T-cell (primary cell): Measurements from ENCODE around the gene CCDC91. TPM values are rescaled to one million over a fixed set of nuclear protein-coding genes. Genes with fewer than 3 reads are reported as not detected.

Experiments
- ATAC-seq, 4 experiments: fragments of 200-7000 bp in 3 of 4; fragments of 150-1000 bp in 1 of 4; cut with Tn5 transposase; replicated peaks in 1 of 4; 1 replicate in 3 of 4; 2 replicates in 1 of 4; pipeline ENCODE4 v1.10.0; 2021; ENCODE audit warnings: moderate library complexity in 3 of 4, mild to moderate bottlenecking in 2 of 4, moderate number of reproducible peaks in 1 of 4
- CTCF ChIA-PET, 2 donors: fragments of 300-600 bp; sonication (Branson Sonifier 250); formaldehyde crosslinking; loops; one replicate each; lab custom pipeline; 2022; ENCODE audit warnings: antibody characterized with exemption in 2 of 2; lab: Charles Lee
- POLR2A ChIA-PET, 2 donors: fragments of 300-600 bp; sonication (Branson Sonifier 250); formaldehyde crosslinking; loops; one replicate each; lab custom pipeline; 2022; ENCODE audit warnings: antibody characterized with exemption in 2 of 2; lab: Charles Lee
- DNase-seq, 35 experiments: peaks; one replicate each; pipeline versions ENCODE4 v3.0.0 to v3.0.0-alpha.2; 2013 to 2023
- H3K27ac ChIP-seq: one replicate; pipeline ENCODE4 v1.5.1; 2013; ENCODE audit warnings: low read length
- H3K27me3 ChIP-seq, 2 experiments: replicated peaks in 1 of 2; 1 replicate in 1 of 2; 2 replicates in 1 of 2; pipeline versions ENCODE4 v1.6.1 to v1.7.0; 2013; ENCODE audit warnings: low read length in 1 of 2, mixed read lengths in 1 of 2; ENCODE audit not compliant: control insufficient read depth in 2 of 2, insufficient read depth in 2 of 2; ENCODE audit errors: extremely low read depth in 1 of 2
- H3K36me3 ChIP-seq, 2 donors: 1 replicate in 1 of 2; 2 replicates in 1 of 2; pipeline versions ENCODE4 v1.6.1 to v1.7.0; 2013; ENCODE audit warnings: low read length in 1 of 2; ENCODE audit not compliant: control insufficient read depth in 2 of 2, insufficient read depth in 1 of 2; ENCODE audit errors: extremely low read depth in 1 of 2
- H3K4me1 ChIP-seq, 2 experiments: 1 replicate in 1 of 2; 2 replicates in 1 of 2; pipeline versions ENCODE4 v1.6.1 to v1.7.0; 2013; ENCODE audit warnings: low read length in 2 of 2, mixed read lengths in 1 of 2; ENCODE audit not compliant: insufficient read depth in 2 of 2, control insufficient read depth in 1 of 2; ENCODE audit errors: extremely low read depth in 1 of 2
- H3K4me3 ChIP-seq, 2 donors: 1 replicate in 1 of 2; 2 replicates in 1 of 2; pipeline versions ENCODE4 v1.5.1 to v1.7.0; 2013; ENCODE audit warnings: mild to moderate bottlenecking in 2 of 2, low read length in 1 of 2, moderate library complexity in 1 of 2; ENCODE audit not compliant: control insufficient read depth in 1 of 2; ENCODE audit errors: extremely low read depth in 1 of 2
- H3K9me3 ChIP-seq: 2 replicates; pipeline ENCODE4 v1.7.0; 2013
- H3K27ac Mint-ChIP-seq, 2 donors: one replicate each; pipeline ENCODE4 v1.8.0; 2020 to 2021; ENCODE audit warnings: mild to moderate bottlenecking in 2 of 2, mixed read lengths in 2 of 2
- H3K27me3 Mint-ChIP-seq, 2 donors: one replicate each; pipeline ENCODE4 v1.8.0; 2021 to 2022; ENCODE audit warnings: mixed read lengths in 2 of 2
- H3K36me3 Mint-ChIP-seq: one replicate; pipeline ENCODE4 v1.8.0; 2021; ENCODE audit warnings: mixed read lengths
- H3K4me1 Mint-ChIP-seq, 3 donors: one replicate each; pipeline ENCODE4 v1.8.0; 2020 to 2022; ENCODE audit warnings: mixed read lengths in 3 of 3, mild to moderate bottlenecking in 1 of 3
- H3K4me3 Mint-ChIP-seq, 3 donors: one replicate each; pipeline ENCODE4 v1.8.0; 2020 to 2022; ENCODE audit warnings: mild to moderate bottlenecking in 3 of 3, mixed read lengths in 3 of 3, moderate library complexity in 3 of 3
- H3K9me3 Mint-ChIP-seq, 3 donors: one replicate each; pipeline ENCODE4 v1.8.0; 2020 to 2022; ENCODE audit warnings: mixed read lengths in 3 of 3
- WGBS: methylation state at CpG from one replicate; pipeline ENCODE4 v1.1.5; 2013; ENCODE audit warnings: missing lambda C conversion rate; ENCODE audit not compliant: insufficient coverage; 5-methylcytosine and 5-hydroxymethylcytosine counted together
- total RNA-seq, 35 experiments: library from RNA in 6 of 35; stranded (reverse) in 6 of 35; fragments of 120-200 nt in 1 of 35; gene quantifications; one replicate each; pipeline versions ENCODE4 v1.2.1 to v1.2.4 and lab custom pipeline; 2013 to 2026

CCDC91 gene
- total RNA-seq, 5 donors from 2014 or later (not counting 1 experiment from before 2014, with no cell fraction given) = 65.7 to 73.0 (median 68.7) TPM

DNA sequence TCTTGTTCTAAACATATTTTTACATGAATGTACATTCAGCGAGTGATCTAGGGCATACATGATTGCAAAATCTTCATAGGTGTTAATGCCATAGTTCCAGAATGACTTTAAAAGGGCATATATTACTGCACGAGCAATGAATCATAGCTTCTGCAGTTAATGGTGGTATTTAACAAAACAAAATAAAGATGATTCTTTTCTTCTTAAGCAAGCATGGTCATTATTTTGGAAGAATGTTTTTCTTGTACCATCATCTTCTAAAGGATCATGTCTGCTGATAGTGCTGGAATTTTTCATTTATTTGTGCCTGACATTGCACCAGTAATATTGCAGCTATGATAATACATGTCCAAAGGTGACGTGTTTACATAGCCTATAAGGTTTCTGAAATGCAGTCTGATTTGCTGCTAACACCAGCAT lies 388.6 kb downstream of the CCDC91 start:
- no peak overlapping the region for H3K4me3 ChIP-seq
- Mint-ChIP-seq H3K4me3 (no peak overlapping the region), H3K36me3 (peaks cover 6% of the 10 kb centered on the region), H3K27me3 (no peaks in the 10 kb centered on the region), H3K9me3 (peaks cover 0 to 5% (median 0%) of the 10 kb centered on the region in 3 donors), H3K4me1 (peaks cover 0 to 7% (median 2%) of the 10 kb centered on the region in 3 donors), H3K27ac (no peak overlapping the region)
- CTCF ChIA-PET = no interaction called here
- H3K27me3 ChIP-seq = no peaks in the 10 kb centered on the region
- no peaks in the 10 kb centered on the region for H3K36me3 ChIP-seq
- DNase-seq (no peak), ATAC-seq (no peak)
- H3K27ac ChIP-seq = no peak overlapping the region
- WGBS = no CpG with 5 or more reads among the region's 3 CpGs
- H3K9me3 ChIP-seq = no peaks in the 10 kb centered on the region
- H3K4me1 ChIP-seq = no peaks in the 10 kb centered on the region
- POLR2A ChIA-PET = no interaction called here

DNA sequence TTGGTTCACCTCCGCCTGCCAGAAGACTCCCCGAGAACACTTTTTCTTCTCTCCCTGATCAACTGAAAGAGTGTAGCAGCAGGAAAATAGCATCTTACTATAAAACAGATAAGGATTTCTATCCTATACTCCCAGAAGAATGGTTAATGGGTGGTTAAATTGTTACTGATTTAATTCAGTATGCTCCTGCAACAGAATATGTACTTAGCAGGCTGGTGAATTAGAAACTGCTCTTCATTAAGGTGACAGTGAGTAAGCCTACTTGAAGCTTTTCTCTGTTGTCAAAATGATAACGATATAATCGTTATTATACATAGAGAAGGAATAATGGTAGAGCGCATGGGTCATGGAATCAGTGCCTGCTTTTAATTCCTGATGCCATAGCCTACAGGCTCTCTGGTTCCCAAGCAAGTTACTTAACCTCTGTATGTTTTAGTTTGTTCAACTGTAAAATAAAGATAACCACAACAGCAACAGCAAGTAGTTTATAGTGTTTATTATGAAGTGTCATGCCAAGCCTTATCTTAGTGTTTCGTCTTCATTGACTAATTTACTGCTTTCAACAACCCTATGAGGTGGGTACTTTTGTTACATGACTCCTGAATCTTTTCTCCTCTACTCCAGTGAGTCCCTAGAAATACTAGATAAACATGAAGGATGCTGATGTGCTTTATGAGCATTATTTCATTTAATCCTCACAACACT lies 392.6 kb downstream of the CCDC91 start:
- ATAC-seq = no peak
- Mint-ChIP-seq H3K36me3 (no peaks in the 10 kb centered on the region), H3K4me3 (no peak overlapping the region), H3K27ac (no peak overlapping the region), H3K9me3 (peaks cover 0 to 5% (median 0%) of the 10 kb centered on the region in 3 donors), H3K27me3 (no peaks in the 10 kb centered on the region), H3K4me1 (peaks cover 0 to 7% (median 2%) of the 10 kb centered on the region in 3 donors)
- ChIA-PET CTCF (interaction anchor here in 1 of 2 donors (0.7 kb wide), 1 partner anchor 19 kb away, joined by 3 read pairs; no protein-coding TSS in a partner anchor), POLR2A (no interaction called here)
- WGBS = 100% methylated on average over 2 of the region's 6 CpGs
- H3K36me3 ChIP-seq = no peaks in the 10 kb centered on the region
- no peaks in the 10 kb centered on the region for H3K4me1 ChIP-seq
- no peak for DNase-seq
- no peaks in the 10 kb centered on the region for H3K27me3 ChIP-seq
- H3K9me3 ChIP-seq = no peaks in the 10 kb centered on the region
- no peak overlapping the region for H3K4me3 ChIP-seq
- H3K27ac ChIP-seq = no peak overlapping the region

DNA sequence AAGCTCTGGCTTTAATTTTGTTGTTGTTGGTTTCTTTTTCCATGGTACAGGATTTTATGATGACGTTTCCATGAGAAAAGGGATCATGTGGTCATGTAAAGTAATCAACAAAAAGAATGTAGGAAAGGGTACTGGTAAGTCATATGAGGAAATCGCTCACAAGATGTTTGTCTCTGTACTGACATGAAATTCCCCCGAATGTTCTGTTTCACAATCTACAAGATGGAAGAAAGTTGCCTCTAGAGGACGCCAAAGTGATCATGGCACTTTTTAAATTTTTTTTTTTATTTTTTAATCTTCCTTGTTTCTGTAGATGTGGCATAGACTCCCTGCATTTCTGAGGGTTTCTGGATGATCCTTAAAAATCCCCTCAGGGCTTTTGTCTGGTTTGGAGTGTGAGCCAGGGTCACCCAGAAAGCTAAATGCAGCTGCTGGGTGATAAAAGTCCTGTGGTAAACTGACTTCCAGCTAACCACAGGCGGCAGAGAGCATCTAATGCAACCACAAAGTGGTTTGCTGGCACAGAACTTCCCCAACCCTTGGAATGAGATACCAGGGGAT lies 393.5 kb downstream of the CCDC91 start:
- ChIA-PET POLR2A (no interaction called here), CTCF (no interaction called here)
- ATAC-seq (no peak), DNase-seq (no peak)
- Histone ChIP-seq H3K27me3 (no peaks in the 10 kb centered on the region), H3K4me1 (no peaks in the 10 kb centered on the region), H3K9me3 (no peaks in the 10 kb centered on the region), H3K27ac (no peak overlapping the region), H3K4me3 (no peak overlapping the region), H3K36me3 (no peaks in the 10 kb centered on the region)
- H3K27me3 Mint-ChIP-seq = no peaks in the 10 kb centered on the region
- peaks cover 0 to 7% (median 2%) of the 10 kb centered on the region in 3 donors for H3K4me1 Mint-ChIP-seq
- no peaks in the 10 kb centered on the region for H3K36me3 Mint-ChIP-seq
- peaks cover 0 to 5% (median 0%) of the 10 kb centered on the region in 3 donors for H3K9me3 Mint-ChIP-seq
- 67% methylated on average over 2 of the region's 5 CpGs for WGBS
- H3K27ac Mint-ChIP-seq = no peak overlapping the region
- H3K4me3 Mint-ChIP-seq = no peak overlapping the region

DNA sequence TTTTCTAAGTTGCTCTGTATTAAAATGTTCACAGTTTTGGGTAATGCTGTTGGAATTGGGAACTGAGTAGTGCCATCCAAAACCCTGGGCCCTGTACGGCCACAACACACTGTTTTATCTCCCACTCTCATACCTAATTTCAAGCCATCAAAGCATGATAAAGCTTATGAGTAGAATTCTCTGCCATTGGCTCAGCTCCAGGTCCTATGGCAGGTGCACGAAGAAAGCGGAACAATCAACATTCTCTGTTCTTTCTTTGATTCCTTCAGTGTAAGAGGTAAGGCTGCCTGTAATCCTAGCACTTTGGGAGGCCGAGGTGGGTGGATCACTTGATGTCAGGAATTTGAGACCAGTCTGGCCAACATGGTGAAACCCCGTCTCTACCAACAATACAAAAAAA lies 394.9 kb downstream of the CCDC91 start:
- peaks cover 0 to 6% (median 2%) of the 10 kb centered on the region in 3 donors for H3K9me3 Mint-ChIP-seq
- ChIA-PET CTCF (no interaction called here), POLR2A (no interaction called here)
- Histone ChIP-seq H3K27me3 (no peaks in the 10 kb centered on the region), H3K9me3 (no peaks in the 10 kb centered on the region), H3K27ac (no peak overlapping the region), H3K36me3 (no peaks in the 10 kb centered on the region), H3K4me1 (no peaks in the 10 kb centered on the region), H3K4me3 (no peak overlapping the region)
- H3K36me3 Mint-ChIP-seq = no peaks in the 10 kb centered on the region
- no peak overlapping the region for H3K27ac Mint-ChIP-seq
- H3K27me3 Mint-ChIP-seq = no peaks in the 10 kb centered on the region
- H3K4me3 Mint-ChIP-seq = no peak overlapping the region
- no peak for DNase-seq
- peaks cover 0 to 7% (median 2%) of the 10 kb centered on the region in 3 donors for H3K4me1 Mint-ChIP-seq
- no peak for ATAC-seq
- no CpG with 5 or more reads among the region's 5 CpGs for WGBS

GRCh38 chr12:28586481-28586880 lies 396.2 kb downstream of the CCDC91 start:
- WGBS = 100% methylated on average over 2 of the region's 3 CpGs
- Histone ChIP-seq H3K27me3 (no peaks in the 10 kb centered on the region), H3K36me3 (no peaks in the 10 kb centered on the region), H3K27ac (no peak overlapping the region), H3K4me3 (no peak overlapping the region), H3K9me3 (no peaks in the 10 kb centered on the region), H3K4me1 (no peaks in the 10 kb centered on the region)
- H3K9me3 Mint-ChIP-seq = peaks cover 0 to 16% (median 6%) of the 10 kb centered on the region in 3 donors
- no peak overlapping the region for H3K27ac Mint-ChIP-seq
- ChIA-PET CTCF (no interaction called here), POLR2A (no interaction called here)
- peaks cover 0 to 7% (median 2%) of the 10 kb centered on the region in 3 donors for H3K4me1 Mint-ChIP-seq
- no peak for DNase-seq
- ATAC-seq = no peak
- H3K27me3 Mint-ChIP-seq = no peaks in the 10 kb centered on the region
- no peak overlapping the region for H3K4me3 Mint-ChIP-seq
- H3K36me3 Mint-ChIP-seq = no peaks in the 10 kb centered on the region

GRCh38 chr12:28591831-28592230 lies 401.6 kb downstream of the CCDC91 start:
- no peaks in the 10 kb centered on the region for H3K4me1 Mint-ChIP-seq
- peaks cover 0 to under 1% of the 10 kb centered on the region in 2 donors for H3K27me3 Mint-ChIP-seq
- no peak overlapping the region for H3K4me3 Mint-ChIP-seq
- Histone ChIP-seq H3K4me3 (no peak overlapping the region), H3K27me3 (no peaks in the 10 kb centered on the region), H3K4me1 (no peaks in the 10 kb centered on the region), H3K9me3 (peaks cover 4% of the 10 kb centered on the region), H3K36me3 (no peaks in the 10 kb centered on the region), H3K27ac (no peak overlapping the region)
- H3K9me3 Mint-ChIP-seq = peaks cover 15 to 33% (median 23%) of the 10 kb centered on the region in 3 donors
- no peaks in the 10 kb centered on the region for H3K36me3 Mint-ChIP-seq
- POLR2A ChIA-PET = no interaction called here
- no peak for ATAC-seq
- CTCF ChIA-PET = no interaction called here
- no peak for DNase-seq
- WGBS = no CpG with 5 or more reads among the region's 1 CpG
- no peak overlapping the region for H3K27ac Mint-ChIP-seq
